T-helper 1 cell (primary cell): ENCODE data around the gene SERPIND1.
"Not testable (repeated sequence)": the region's sequence is repeated elsewhere in the genome, so short reads cannot be mapped to it uniquely, and the experiment has no call there.

Experiments used
- DNase-seq, 5 donors: peaks; one replicate each; pipeline ENCODE4 v3.0.0-alpha.2; 2012 to 2020
- total RNA-seq, 4 donors: gene quantifications; one replicate each; lab custom pipeline; 2026; lab: John Stamatoyannopoulos, UW

Gene SERPIND1, protein sequence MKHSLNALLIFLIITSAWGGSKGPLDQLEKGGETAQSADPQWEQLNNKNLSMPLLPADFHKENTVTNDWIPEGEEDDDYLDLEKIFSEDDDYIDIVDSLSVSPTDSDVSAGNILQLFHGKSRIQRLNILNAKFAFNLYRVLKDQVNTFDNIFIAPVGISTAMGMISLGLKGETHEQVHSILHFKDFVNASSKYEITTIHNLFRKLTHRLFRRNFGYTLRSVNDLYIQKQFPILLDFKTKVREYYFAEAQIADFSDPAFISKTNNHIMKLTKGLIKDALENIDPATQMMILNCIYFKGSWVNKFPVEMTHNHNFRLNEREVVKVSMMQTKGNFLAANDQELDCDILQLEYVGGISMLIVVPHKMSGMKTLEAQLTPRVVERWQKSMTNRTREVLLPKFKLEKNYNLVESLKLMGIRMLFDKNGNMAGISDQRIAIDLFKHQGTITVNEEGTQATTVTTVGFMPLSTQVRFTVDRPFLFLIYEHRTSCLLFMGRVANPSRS
- total RNA-seq, result 0 reads per million in 4 donors

- no peak for DNase-seq
These were observed at the start of gene SERPIND1 for GRCh38 chr22:20773793-20774212. Gene SERPIND1, plus strand, starts transcription at chr22:20774113. Its CDS starts 5,200 bp downstream, at chr22:20779313.

DNA sequence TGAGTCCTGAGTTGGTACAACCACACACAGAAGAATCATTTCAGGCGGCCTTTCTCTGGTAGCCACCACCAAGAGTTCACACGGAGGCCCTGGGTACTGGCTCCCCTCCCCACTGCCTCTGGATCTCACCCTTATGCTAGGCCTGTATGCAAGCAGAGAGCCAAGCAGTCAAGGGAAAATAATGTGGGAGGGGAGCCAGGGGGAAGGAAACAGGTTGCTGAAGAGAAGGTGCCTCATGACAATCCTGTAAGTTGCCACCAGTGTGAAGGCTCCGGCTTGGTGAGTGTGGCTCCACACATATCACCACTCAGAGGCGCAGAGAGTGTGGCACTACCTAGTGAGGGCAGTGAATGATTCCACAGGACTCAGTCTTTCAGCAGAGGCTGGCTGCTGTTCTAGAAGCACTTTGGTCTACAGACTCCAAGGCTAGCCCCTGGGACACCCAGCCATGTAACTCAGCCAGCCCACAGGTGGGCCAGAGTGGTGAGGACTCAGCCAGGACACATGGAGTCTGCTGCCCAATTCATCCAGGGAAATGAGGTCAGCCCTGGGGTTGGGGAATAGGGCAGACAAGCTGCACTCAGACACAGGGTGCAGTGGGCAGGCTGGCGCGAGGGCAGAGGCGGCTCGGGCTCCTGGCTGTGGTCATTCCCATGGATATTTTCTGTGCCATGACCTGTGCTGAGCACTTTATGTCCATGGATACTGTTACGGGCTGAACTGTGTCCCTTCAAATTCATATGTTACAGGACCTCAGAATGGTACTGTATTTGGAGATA lies 49.0 kb upstream of the SERPIND1 start:
- no peak for DNase-seq

DNA sequence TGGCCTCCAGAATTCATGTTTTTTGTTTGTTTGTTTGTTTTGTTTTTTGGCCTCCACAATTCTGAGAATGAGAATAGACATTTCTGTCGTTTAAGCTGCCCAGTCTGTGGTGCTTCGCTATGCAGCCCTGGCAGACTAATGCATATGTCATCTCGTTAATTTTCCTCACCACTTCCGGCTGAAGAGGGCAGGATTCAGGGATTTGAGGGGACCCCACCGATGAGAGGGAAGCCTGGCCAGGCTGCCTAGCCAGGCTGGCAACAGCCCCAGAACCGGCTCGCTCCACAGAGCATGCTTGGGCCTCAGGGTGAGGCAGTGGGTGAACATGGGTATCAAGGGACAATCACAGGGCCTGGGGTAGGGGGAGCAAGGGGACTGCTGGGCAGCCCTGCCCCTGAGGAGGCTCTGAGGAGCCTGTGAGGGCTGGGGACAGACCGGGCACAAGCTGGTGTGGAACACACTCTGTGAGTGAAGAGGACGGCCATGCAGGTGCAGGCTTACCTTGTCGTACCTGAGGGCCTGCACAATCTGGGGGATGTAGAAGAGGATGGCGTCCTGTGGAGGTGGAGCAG lies 47.8 kb upstream of the SERPIND1 start:
- DNase-seq, result no peak

DNA sequence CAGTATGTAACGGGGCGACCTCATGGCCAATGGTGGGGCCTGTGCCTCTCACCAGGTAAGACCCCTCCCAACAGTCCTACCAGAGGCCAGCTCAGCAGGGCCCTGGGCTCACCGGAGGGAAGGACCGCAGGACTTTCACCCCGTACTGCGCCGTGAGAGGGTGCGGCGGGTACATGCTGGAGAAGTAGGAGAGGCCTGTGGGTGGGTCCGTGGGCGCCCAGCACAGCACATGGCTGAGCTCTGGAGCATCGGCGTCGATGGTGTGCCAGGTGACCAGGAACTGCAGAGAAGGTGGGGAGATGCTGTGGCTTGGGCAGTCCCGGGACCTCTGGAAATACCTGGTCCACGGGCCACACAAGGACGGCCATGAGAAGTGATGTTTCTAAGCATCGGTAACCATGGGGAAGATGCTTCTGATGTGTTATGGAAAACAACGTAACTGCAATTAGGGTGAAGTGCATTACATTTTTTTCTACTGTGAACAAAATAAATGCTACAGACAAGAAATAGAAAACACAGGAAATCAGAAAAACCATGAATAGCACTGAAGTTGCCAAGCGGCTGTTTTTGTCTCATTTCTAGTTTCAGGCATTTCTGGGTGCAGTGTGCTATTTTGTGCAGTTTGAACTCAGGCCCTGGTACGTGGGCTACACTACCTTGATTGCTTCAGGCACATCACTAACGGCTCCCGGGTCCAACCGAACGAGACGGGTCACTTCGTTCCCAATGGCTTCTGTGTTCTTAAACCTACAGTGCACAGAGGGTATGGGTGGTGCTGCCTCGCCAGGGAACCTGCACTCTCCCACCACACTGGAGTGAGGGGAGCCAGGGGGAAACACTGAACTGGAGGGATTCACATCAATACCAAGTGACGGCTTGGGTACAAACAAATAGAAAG lies 46.5 kb upstream of the SERPIND1 start:
- DNase-seq, result no peak

DNA sequence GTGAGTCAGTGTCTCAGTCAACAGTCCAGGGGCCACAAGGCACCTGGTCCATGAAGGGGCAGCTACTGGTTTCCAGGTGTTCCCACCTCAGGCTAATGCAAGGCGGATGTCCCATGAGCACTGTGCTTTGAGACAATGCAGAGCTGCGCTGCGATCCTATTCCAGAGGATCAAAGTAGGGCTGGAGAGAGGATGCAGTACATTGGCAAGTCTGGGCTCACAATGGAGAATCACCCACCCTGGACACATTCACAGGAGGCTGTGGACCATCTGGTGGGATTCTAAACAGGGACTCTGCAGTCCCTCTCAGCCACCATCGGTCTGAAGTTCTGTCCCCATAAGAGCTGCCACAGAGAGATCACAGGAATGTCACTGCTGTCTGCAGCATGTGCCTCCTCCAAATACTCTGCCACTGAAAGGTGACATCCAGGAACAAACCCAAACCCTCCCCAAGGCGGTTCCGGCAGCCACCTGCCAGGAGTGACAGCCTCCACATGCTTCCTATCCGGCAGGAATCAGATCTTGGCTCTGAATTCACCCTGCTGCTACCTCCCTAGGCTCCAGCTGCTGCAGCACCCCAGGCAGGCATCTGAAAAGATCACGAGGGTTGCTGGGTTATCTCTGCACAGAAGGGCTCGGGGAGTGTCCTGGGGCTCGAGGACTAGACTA lies 45.3 kb upstream of the SERPIND1 start:
- no peak for DNase-seq

DNA sequence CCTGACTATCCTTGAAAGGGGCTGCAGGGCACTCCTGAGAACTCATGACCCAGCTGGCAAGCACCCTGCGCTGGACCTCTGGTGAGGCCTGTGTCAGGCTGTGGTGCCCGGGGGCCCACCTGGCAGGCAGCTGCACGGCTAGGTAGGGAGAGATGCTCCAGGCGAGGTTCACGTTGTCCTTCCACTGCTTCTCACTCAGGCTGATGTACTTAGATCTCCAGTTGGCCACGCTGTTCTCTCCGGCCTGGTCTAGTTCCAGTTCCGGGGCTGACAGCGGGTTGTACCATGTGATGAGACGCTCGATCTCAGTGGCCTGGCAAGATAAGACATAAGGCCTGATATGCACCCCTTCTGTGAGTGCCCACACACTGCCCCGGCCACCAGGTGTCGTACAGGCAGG lies 44.7 kb upstream of the SERPIND1 start:
- DNase-seq, result no peak

- not testable (repeated sequence) for DNase-seq
These were observed 41.5 kb upstream of the SERPIND1 start for GRCh38 chr22:20732431-20732830.

- not testable (repeated sequence) for DNase-seq
These were observed 38.4 kb upstream of the SERPIND1 start for GRCh38 chr22:20735356-20736162.

GRCh38 chr22:20736891-20737290 lies 37.0 kb upstream of the SERPIND1 start:
- not testable (repeated sequence) for DNase-seq

DNA sequence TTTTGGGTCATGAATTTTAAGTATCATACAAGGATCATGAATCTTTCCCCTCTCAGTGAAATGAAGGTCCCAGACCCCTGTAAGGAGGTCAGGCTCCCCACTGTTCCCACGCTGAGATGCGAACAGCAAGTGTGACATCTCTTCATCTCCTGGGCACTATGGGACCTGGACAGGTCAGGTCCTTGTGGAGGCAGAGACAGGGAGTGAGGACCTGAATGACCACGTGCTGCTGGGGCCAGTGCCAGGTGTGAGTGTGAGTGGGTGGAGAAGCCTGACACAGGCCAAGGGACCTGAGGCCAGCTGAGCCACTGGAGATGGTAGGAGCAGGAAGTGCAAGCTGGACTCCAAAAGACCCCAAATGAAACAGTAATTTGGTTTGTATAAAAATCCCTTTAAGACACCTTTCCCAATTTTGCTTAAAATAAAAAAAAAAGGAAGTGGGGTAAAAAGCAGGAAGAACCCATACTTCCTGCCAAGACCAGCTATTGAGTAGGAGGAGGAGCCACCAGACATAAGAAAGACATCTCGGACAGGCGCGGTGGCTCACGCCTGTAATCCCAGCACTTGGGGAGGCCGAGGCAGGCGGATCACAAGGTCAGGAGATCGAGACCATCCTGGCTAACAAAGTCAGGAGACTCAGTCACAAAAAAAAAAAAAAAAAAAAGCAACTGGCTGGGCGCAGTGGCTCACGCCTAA lies 35.4 kb upstream of the SERPIND1 start:
- no peak for DNase-seq

DNA sequence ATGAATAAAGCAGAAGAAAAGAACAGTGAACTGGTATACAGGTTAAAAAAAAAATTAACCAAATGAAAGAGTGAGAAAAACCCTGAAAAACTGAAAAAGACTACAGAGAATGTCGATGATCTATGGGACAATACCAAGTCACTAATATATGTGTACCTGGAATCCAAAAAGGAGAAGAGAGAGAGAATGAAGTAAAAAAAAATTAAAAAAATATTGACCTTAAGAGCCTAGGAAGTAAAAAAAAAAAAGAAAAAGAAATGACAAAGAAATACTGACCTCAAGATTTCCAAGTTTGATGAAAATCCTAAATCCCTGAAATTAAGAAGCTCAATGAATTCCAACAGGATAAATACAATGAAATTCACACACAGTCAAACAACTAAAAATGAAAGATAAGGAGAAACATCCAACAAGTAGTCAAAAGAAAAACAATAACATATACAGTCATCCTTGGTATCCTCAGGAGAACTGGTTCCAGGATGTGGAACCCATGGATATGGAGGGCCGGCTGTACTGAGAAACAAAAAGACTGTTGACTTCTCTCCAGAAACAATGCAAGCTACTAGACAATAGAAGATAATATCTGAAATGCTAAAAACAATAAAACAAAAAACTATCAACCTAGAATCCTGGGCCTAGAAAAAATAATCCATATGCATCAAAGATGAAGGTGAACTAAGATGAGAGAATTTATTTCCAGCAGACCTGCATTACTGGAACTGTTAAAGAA lies 33.5 kb upstream of the SERPIND1 start:
- no peak for DNase-seq

DNA sequence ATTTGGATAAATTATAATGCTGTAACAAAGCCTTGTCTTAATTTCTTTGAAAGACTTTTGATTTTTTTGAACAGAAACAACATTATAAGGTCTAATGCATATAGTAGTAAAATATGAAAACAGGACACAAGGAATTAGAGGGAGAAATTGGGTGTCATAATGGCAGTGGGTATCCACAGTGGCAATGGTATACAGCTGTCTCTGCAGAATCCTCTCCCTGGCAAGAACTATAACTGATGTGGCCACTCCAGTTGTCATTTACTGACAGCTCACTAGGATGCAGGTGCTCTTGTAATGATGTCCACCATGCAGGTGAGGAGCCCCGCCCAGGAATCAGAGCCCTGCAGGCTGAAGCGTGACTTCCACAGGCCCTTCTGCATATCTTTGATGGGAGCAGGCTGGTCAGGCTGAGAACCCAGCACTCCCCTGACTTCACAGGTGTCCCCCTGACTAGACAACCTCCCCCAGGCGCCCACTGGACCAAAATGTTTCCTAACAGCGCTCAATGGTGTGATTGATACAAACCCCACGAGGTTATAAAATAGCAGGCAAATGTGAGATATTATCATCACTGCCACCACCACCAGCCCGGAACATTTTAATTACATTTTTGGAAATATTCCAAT lies 32.8 kb upstream of the SERPIND1 start:
- DNase-seq, result no peak

- peak in 2 of 5 donors; percentile 11 to 47 for DNase-seq
These were observed 32.0 kb upstream of the SERPIND1 start for GRCh38 chr22:20741634-20742581.

GRCh38 chr22:20742764-20743163 lies 31.1 kb upstream of the SERPIND1 start:
- DNase-seq, result no peak

- DNase-seq, result no peak
These were observed 29.5 kb upstream of the SERPIND1 start for GRCh38 chr22:20744456-20744855.

GRCh38 chr22:20745119-20745518 lies 28.8 kb upstream of the SERPIND1 start:
- DNase-seq, result no peak

- no peak for DNase-seq
These were observed 27.3 kb upstream of the SERPIND1 start for GRCh38 chr22:20746431-20747189.
